ENCODE results near the gene HMCN1.

GRCh38 chr1:186022184-186022583 is 288.0 kb downstream of the HMCN1 start:
- TF ChIP-seq POLR2A (IDR thresholded peaks at IDR 0.05; ENCODE audit: low read length) (no peak), GATA1 (IDR thresholded peaks at IDR 0.05; ENCODE audit: low read depth, low read length) (no peak)
